ENCODE data around the gene ADAT2. TPM values are rescaled to one million over a fixed set of nuclear protein-coding genes. Genes with fewer than 3 reads are reported as not detected.
"Not testable (repeated sequence)": the region's sequence is repeated elsewhere in the genome, so short reads cannot be mapped to it uniquely, and the experiment has no call there.

Gene ADAT2
- total and polyA plus RNA-seq, 2 donors (not counting 3 experiments of a cell fraction or from before 2014, with no cell fraction given): 5.4 to 9.8 TPM

- H3K4me1 ChIP-seq (ENCODE audit: control insufficient read depth, extremely low read depth, insufficient read depth, low read length); H3K79me2 ChIP-seq (ENCODE audit: control insufficient read depth, insufficient read depth, low read length); H4K20me1 ChIP-seq (replicated peaks; ENCODE audit: control insufficient read depth, extremely low read depth, insufficient read depth, low read length); H3K27me3 ChIP-seq (ENCODE audit: control insufficient read depth in 2 of 2, insufficient read depth in 2 of 2, low read length in 2 of 2); H3K4me3 ChIP-seq (replicated peaks in 1 of 3; ENCODE audit: insufficient read depth in 1 of 3, low read depth in 1 of 3, low read length in 3 of 3); DNase-seq (ENCODE audit: low read depth, low spot score); POLR2A ChIA-PET; H3K9me3 ChIP-seq (replicated peaks; ENCODE audit: control insufficient read depth, insufficient read depth, low read length); H3K9me1 ChIP-seq (replicated peaks; ENCODE audit: control insufficient read depth, extremely low read depth, insufficient read depth, low read length); H3K27ac ChIP-seq (ENCODE audit: insufficient read depth, low read depth, low read length); H3K9ac ChIP-seq (replicated peaks; ENCODE audit: extremely low read depth, insufficient read depth, low read length); intact Hi-C loops (cut with micrococcal nuclease); dilution Hi-C loops (cut with MboI; ENCODE audit: extremely low pct_ligation_motif_present, low sequenced_read_pairs); BruUV-seq (replicated peaks); H3K36me3 ChIP-seq (ENCODE audit: control insufficient read depth in 2 of 2, extremely low read depth in 1 of 2, insufficient read depth in 2 of 2, low read length in 2 of 2); H2AFZ ChIP-seq (ENCODE audit: low read depth, low read length); H3K4me2 ChIP-seq (ENCODE audit: insufficient read depth, low read length); FAIRE-seq: not testable (repeated sequence)
- CTCF ChIA-PET: interaction anchor here (1.0 kb wide), 1 partner anchor 10 kb away, joined by 3 read pairs; no protein-coding TSS in a partner anchor
Observed at GRCh38 chr6:143468823-143469222, 18.3 kb upstream of the ADAT2 start.

GRCh38 chr6:143468026-143468425, 17.5 kb upstream of the ADAT2 start:
- no peak overlapping the region for H2AFZ ChIP-seq (ENCODE audit: low read depth, low read length)
- H3K27ac ChIP-seq (ENCODE audit: insufficient read depth, low read depth, low read length): no peak overlapping the region
- H4K20me1 ChIP-seq (replicated peaks; ENCODE audit: control insufficient read depth, extremely low read depth, insufficient read depth, low read length): no peaks in the 10 kb centered on the region
- no peaks in the 10 kb centered on the region for H3K9me1 ChIP-seq (replicated peaks; ENCODE audit: control insufficient read depth, extremely low read depth, insufficient read depth, low read length)
- ChIA-PET POLR2A (no interaction called here), CTCF (interaction anchor here (0.6 to 1.0 kb wide), 2 partner anchors 11 to 250 kb away, joined by 3 read pairs; no protein-coding TSS in a partner anchor)
- H3K4me1 ChIP-seq (ENCODE audit: control insufficient read depth, extremely low read depth, insufficient read depth, low read length): no peaks in the 10 kb centered on the region
- H3K36me3 ChIP-seq (ENCODE audit: control insufficient read depth in 2 of 2, extremely low read depth in 1 of 2, insufficient read depth in 2 of 2, low read length in 2 of 2): no peaks in the 10 kb centered on the region
- H3K27me3 ChIP-seq (ENCODE audit: control insufficient read depth in 2 of 2, insufficient read depth in 2 of 2, low read length in 2 of 2): no peaks in the 10 kb centered on the region
- no peak overlapping the region for H3K4me3 ChIP-seq (replicated peaks in 1 of 3; ENCODE audit: insufficient read depth in 1 of 3, low read depth in 1 of 3, low read length in 3 of 3)
- FAIRE-seq: no peak
- no TSS peak for BruUV-seq (replicated peaks)
- no peak overlapping the region for H3K9ac ChIP-seq (replicated peaks; ENCODE audit: extremely low read depth, insufficient read depth, low read length)
- DNase-seq (ENCODE audit: low read depth, low spot score): no peak
- intact Hi-C loops (cut with micrococcal nuclease): no loop called here
- H3K79me2 ChIP-seq (ENCODE audit: control insufficient read depth, insufficient read depth, low read length): no peaks in the 10 kb centered on the region
- H3K4me2 ChIP-seq (ENCODE audit: insufficient read depth, low read length): no peak overlapping the region
- TF ChIP-seq EZH2 (IDR thresholded peaks at IDR 0.05; ENCODE audit: borderline replicate concordance, low read depth, low read length, severe bottlenecking): no peak
- no peaks in the 10 kb centered on the region for H3K9me3 ChIP-seq (replicated peaks; ENCODE audit: control insufficient read depth, insufficient read depth, low read length)
- dilution Hi-C loops (cut with MboI; ENCODE audit: extremely low pct_ligation_motif_present, low sequenced_read_pairs): no loop called here
